K562 (cell line): Measurements from ENCODE around the gene PPOX. TPM values are rescaled to one million over a fixed set of nuclear protein-coding genes. Genes with fewer than 3 reads are reported as not detected.

Experiments used
- ATAC-seq: fragments of 200-7000 bp; cut with Tn5 transposase; 3 replicates; pipeline ENCODE4 v1.9.1; 2020; ENCODE audit warnings: moderate library complexity
- BruUV-seq: library from RNA; stranded (reverse); fragments of 400-500 nt; replicated peaks from 2 replicates; lab custom pipeline; 2021; lab: Mats Ljungman, UMichigan
- CTCF ChIA-PET: fragments of 300-600 bp; formaldehyde crosslinking; extraction: SDS; loops from one replicate; lab custom pipeline; 2021; ENCODE audit warnings: low intra/inter-chr PET ratio; lab: Yijun Ruan, JAX
- POLR2A ChIA-PET: fragments of 300-600, 350-650 bp; sonication (Branson Sonifier 250); formaldehyde crosslinking; extraction: SDS; loops from one replicate; lab custom pipeline; 2021; ENCODE audit warnings: antibody characterized with exemption, inconsistent platforms; lab: Yijun Ruan, JAX
- DNase-seq, 4 experiments: peaks; one replicate each; pipeline versions ENCODE4 v3.0.0 to v3.0.0-alpha.2; 2011 to 2018; ENCODE audit warnings: low spot score in 3 of 4, mixed read lengths in 3 of 4; ENCODE audit errors: extremely low read depth in 1 of 4
- FAIRE-seq: peaks from 2 replicates; lab custom pipeline; 2011; peaks lifted over from hg19 to GRCh38; lab: Jason Lieb, UNC
- H2AFZ ChIP-seq: 2 replicates; pipeline ENCODE4 v1.6.0; 2011; ENCODE audit warnings: low read depth, low read length, control low read depth, inconsistent platforms
- H3K27ac ChIP-seq: fragments of 200-600 bp; 3 replicates; pipeline ENCODE4 v1.8.0; 2011; ENCODE audit warnings: low read depth, mild to moderate bottlenecking, control low read depth, inconsistent platforms, low read length, moderate library complexity, mixed read lengths; ENCODE audit errors: extremely low read depth
- H3K27me3 ChIP-seq, 2 experiments: fragments of 300-600 bp in 1 of 2; 2 replicates in 1 of 2; 3 replicates in 1 of 2; pipeline versions ENCODE4 v1.6.0 to v1.8.0; 2011; ENCODE audit warnings: inconsistent platforms in 2 of 2, low read length in 2 of 2, mild to moderate bottlenecking in 1 of 2, mixed read lengths in 1 of 2, moderate library complexity in 1 of 2; ENCODE audit not compliant: control insufficient read depth in 2 of 2, insufficient read depth in 2 of 2
- H3K36me3 ChIP-seq: fragments of 300-600 bp; 3 replicates; pipeline ENCODE4 v1.8.0; 2011; ENCODE audit warnings: mild to moderate bottlenecking, low read length, inconsistent platforms; ENCODE audit not compliant: control insufficient read depth, insufficient read depth
- H3K4me1 ChIP-seq, 2 experiments: fragments of 200-600 bp in 1 of 2; replicated peaks in 1 of 2; 2 replicates in 1 of 2; 3 replicates in 1 of 2; pipeline versions ENCODE4 v1.5.1 to v1.8.0; 2011; ENCODE audit warnings: inconsistent platforms in 2 of 2, low read length in 2 of 2, mild to moderate bottlenecking in 1 of 2, mixed read lengths in 1 of 2, moderate library complexity in 1 of 2; ENCODE audit not compliant: control insufficient read depth in 2 of 2, insufficient read depth in 2 of 2
- H3K4me2 ChIP-seq: 2 replicates; pipeline ENCODE4 v1.6.1; 2011; ENCODE audit warnings: low read length, control low read depth, inconsistent platforms, mixed read lengths; ENCODE audit not compliant: insufficient read depth
- H3K4me3 ChIP-seq: fragments of 200-600 bp; sonication (generic), shearing (Covaris generic); 2 replicates; pipeline ENCODE4 v1.5.1; 2016; ENCODE audit warnings: control low read depth, inconsistent platforms
- H3K79me2 ChIP-seq: fragments of 200-600 bp; 3 replicates; pipeline ENCODE4 v1.8.0; 2011; ENCODE audit warnings: low read length, inconsistent platforms; ENCODE audit not compliant: control insufficient read depth, insufficient read depth
- H3K9ac ChIP-seq, 2 experiments: 2 replicates each; pipeline versions ENCODE4 v1.6.0 to v1.6.1; 2011; ENCODE audit warnings: low read depth in 2 of 2, low read length in 2 of 2, control low read depth in 1 of 2, inconsistent platforms in 1 of 2, mild to moderate bottlenecking in 1 of 2, mixed read lengths in 1 of 2; ENCODE audit not compliant: insufficient read depth in 1 of 2
- H3K9me1 ChIP-seq: one replicate; pipeline ENCODE4 v1.6.0; 2011; ENCODE audit warnings: inconsistent platforms, mild to moderate bottlenecking, low read length, moderate library complexity; ENCODE audit not compliant: control insufficient read depth, insufficient read depth
- H3K9me3 ChIP-seq: replicated peaks from 2 replicates; pipeline ENCODE4 v1.5.1; 2011; ENCODE audit warnings: low read depth, low read length, inconsistent platforms; ENCODE audit not compliant: control insufficient read depth, insufficient read depth
- H4K20me1 ChIP-seq: replicated peaks from 2 replicates; pipeline ENCODE4 v1.6.1; 2011; ENCODE audit warnings: low read length, inconsistent platforms, mixed read lengths; ENCODE audit not compliant: control insufficient read depth, insufficient read depth
- ARHGAP35 ChIP-seq: fragments of 450-650 bp; IDR thresholded peaks from 2 replicates; pipeline ENCODE4 v1.6.1; 2018; ENCODE audit not compliant: partially characterized antibody
- ARID3A ChIP-seq: IDR thresholded peaks from 2 replicates; pipeline ENCODE4 v1.6.1; 2012; ENCODE audit warnings: low read depth, low read length, improper control_type of control experiment, borderline replicate concordance
- C11orf30 ChIP-seq: fragments of 450-650 bp; IDR thresholded peaks from 2 replicates; pipeline ENCODE4 v1.6.1; 2016; ENCODE audit warnings: low read depth, mild to moderate bottlenecking
- GTF2E2 ChIP-seq: fragments of 200-800 bp; sonication (Bioruptor generic); IDR thresholded peaks from 2 replicates; pipeline ENCODE4 v1.6.1; 2016; ENCODE audit warnings: missing genetic modification characterization, missing compliant biosample characterization
- HSF4 ChIP-seq: fragments of 250-450 bp; sonication (Bioruptor Pico); IDR thresholded peaks from 2 replicates; pipeline ENCODE4 v2.1.2; 2022; ENCODE audit warnings: mild to moderate bottlenecking, moderate library complexity, borderline replicate concordance
- ILF3 ChIP-seq: fragments of 450-650 bp; IDR thresholded peaks from 2 replicates; pipeline ENCODE4 v1.6.1; 2018; ENCODE audit warnings: antibody characterized with exemption, mild to moderate bottlenecking, moderate library complexity, borderline replicate concordance
- JUNB ChIP-seq: fragments of 450-650 bp; formaldehyde crosslinking; conservative IDR thresholded peaks from 2 replicates; pipeline ENCODE4 v1.4.0; 2020; ENCODE audit warnings: mild to moderate bottlenecking
- MXD1 ChIP-seq: fragments of 250-450 bp; sonication (Bioruptor Pico); IDR thresholded peaks from 2 replicates; pipeline ENCODE4 v1.8.0; 2021; ENCODE audit warnings: borderline replicate concordance, mild to moderate bottlenecking, moderate library complexity; ENCODE audit not compliant: poor library complexity, severe bottlenecking
- NR0B1 ChIP-seq: fragments of 450-650 bp; IDR thresholded peaks from one replicate; pipeline ENCODE4 v1.6.1; 2018; ENCODE audit warnings: mild to moderate bottlenecking, moderate library complexity; ENCODE audit not compliant: partially characterized antibody
- RBM15 ChIP-seq: fragments of 200-400 bp; formaldehyde crosslinking; IDR thresholded peaks from 2 replicates; pipeline ENCODE4 v1.6.1; 2018; ENCODE audit warnings: mild to moderate bottlenecking, low read length, moderate library complexity; ENCODE audit not compliant: insufficient read depth
- SREBF1 ChIP-seq: fragments of 150-350 bp; IDR thresholded peaks from 2 replicates; pipeline ENCODE4 v1.6.1; 2014; ENCODE audit warnings: antibody characterized with exemption, low read depth, low read length, borderline replicate concordance
- ZNF717 ChIP-seq: fragments of 250-450 bp; sonication (Bioruptor Pico); IDR thresholded peaks from 2 replicates; pipeline ENCODE4 v1.5.0; 2021
- ZNF830 ChIP-seq: fragments of 250-450 bp; sonication (Bioruptor Pico); IDR thresholded peaks from 2 replicates; pipeline ENCODE4 v1.5.0; 2021; ENCODE audit warnings: mild to moderate bottlenecking
- WGBS: fragments of 100-300 bp; shearing (Covaris generic); methylation state at CpG from one replicate; pipeline ENCODE4 v1.1.6; 2016; ENCODE audit warnings: low coverage, mixed read lengths; ENCODE audit not compliant: insufficient coverage; ENCODE audit errors: missing lambda C conversion rate; 5-methylcytosine and 5-hydroxymethylcytosine counted together
- in situ Hi-C: fragments of 300-500 bp; cut with MboI; formaldehyde crosslinking; loops from 4 replicates; pipeline ENCODE4 v1.15.0; 2018; ENCODE audit warnings: inconsistent platforms, mixed read lengths
- intact Hi-C: fragments of 100-400 bp; cut with micrococcal nuclease; formaldehyde crosslinking; loops from 2 replicates; pipeline ENCODE4 v1.14.2; 2022
- polyA plus RNA-seq, 8 experiments: library from polyadenylated mRNA; depleted of rRNA in 4 of 8; stranded (reverse) in 5 of 8; unstranded in 3 of 8; fragments of >200 nt; fragmentation: Nextera tagmentation in 2 of 8; fragmentation: Illumina TruSeq in 1 of 8; extraction: Ambion mirVana in 2 of 8; extraction: Trizol in 1 of 8; gene quantifications; 2 replicates each; pipeline versions ENCODE4 v1.2.1 to v1.2.3, GENCODE V29; 2011 to 2014; ENCODE audit warnings: inconsistent platforms in 1 of 8, missing spikeins in 1 of 8
- total RNA-seq, 7 experiments: library from RNA; depleted of rRNA in 6 of 7; stranded (reverse); fragments of >200 nt in 6 of 7; fragmentation: Illumina TruSeq in 2 of 7; extraction: Trizol in 2 of 7; gene quantifications; 2 replicates each; pipeline versions ENCODE4 v1.2.1 to v1.2.3, GENCODE V29; 2011 to 2021; ENCODE audit warnings: low replicate concordance in 1 of 7

PPOX gene
- total and polyA plus RNA-seq, 9 of the 15 experiments (the other 6 are each of a cell fraction or from before 2014, with no cell fraction given), result 17.0 to 57.1 (median 38.9) TPM

GRCh38 chr1:161195171-161195570 lies 28.9 kb downstream of the PPOX start:
- Histone ChIP-seq H2AFZ (no peak overlapping the region), H3K9ac (no peak overlapping the region), H3K4me1 (peaks cover 43 to 55% of the 10 kb centered on the region in 2 experiments), H3K4me2 (no peak overlapping the region), H3K27ac (no peak overlapping the region), H3K36me3 (no peaks in the 10 kb centered on the region), H3K79me2 (no peaks in the 10 kb centered on the region), H4K20me1 (no peaks in the 10 kb centered on the region), H3K9me3 (no peaks in the 10 kb centered on the region), H3K4me3 (no peak overlapping the region), H3K27me3 (no peaks in the 10 kb centered on the region), H3K9me1 (no peaks in the 10 kb centered on the region)
- in situ Hi-C loops (no loop called here), intact Hi-C loops (no loop called here)
- no TSS peak for BruUV-seq
- DNase-seq (no peak), FAIRE-seq (no peak), ATAC-seq (no peak)
- 66% methylated on average over 4 of the region's 4 CpGs for WGBS
- ChIA-PET POLR2A (interaction anchor here (1.5 kb wide), 1 partner anchor 13 kb away, joined by 4 read pairs; no protein-coding TSS in a partner anchor), CTCF (no interaction called here)
- TF ChIP-seq ARID3A, result no peak
- TF ChIP-seq RBM15, result no peak
- no peak for TF ChIP-seq ZNF830
- no peak for TF ChIP-seq C11orf30
- no peak for TF ChIP-seq SREBF1
- no peak for TF ChIP-seq HSF4 (CRISPR knock-in tag)
- no peak for TF ChIP-seq GTF2E2 (tag)
- no peak for TF ChIP-seq JUNB (CRISPR knock-in tag)
- TF ChIP-seq NR0B1, result no peak
- no peak for TF ChIP-seq ARHGAP35
- TF ChIP-seq ILF3, result no peak
- TF ChIP-seq ZNF717 (CRISPR knock-in tag), result no peak
- TF ChIP-seq MXD1 (CRISPR knock-in tag), result no peak
